Renal cortex interstitium (tissue), 11 donors: ENCODE results near the gene OPA1. TPM values are rescaled to one million over a fixed set of nuclear protein-coding genes. Genes with fewer than 3 reads are reported as not detected.

Experiments used
- DNase-seq, 11 donors: peaks; one replicate each; pipeline ENCODE4 v3.0.0-alpha.2; 2013; ENCODE audit warnings: low read depth in 9 of 11, low spot score in 4 of 11; ENCODE audit errors: extremely low read depth in 1 of 11
- polyA plus RNA-seq, 3 donors: library from polyadenylated mRNA; unstranded; fragments of 120-200 nt; gene quantifications; one replicate each; pipeline ENCODE4 v1.2.1, GENCODE V29; 2013; ENCODE audit not compliant: insufficient read length in 3 of 3

OPA1 gene
- polyA plus RNA-seq, 3 donors, result 60.5 to 80.5 (median 69.3) TPM

- DNase-seq, result no peak
Observed at GRCh38 chr3:193681631-193682030, 88.6 kb downstream of the OPA1 start.

GRCh38 chr3:193686665-193687483, 93.9 kb downstream of the OPA1 start:
- DNase-seq, result no peak

DNA sequence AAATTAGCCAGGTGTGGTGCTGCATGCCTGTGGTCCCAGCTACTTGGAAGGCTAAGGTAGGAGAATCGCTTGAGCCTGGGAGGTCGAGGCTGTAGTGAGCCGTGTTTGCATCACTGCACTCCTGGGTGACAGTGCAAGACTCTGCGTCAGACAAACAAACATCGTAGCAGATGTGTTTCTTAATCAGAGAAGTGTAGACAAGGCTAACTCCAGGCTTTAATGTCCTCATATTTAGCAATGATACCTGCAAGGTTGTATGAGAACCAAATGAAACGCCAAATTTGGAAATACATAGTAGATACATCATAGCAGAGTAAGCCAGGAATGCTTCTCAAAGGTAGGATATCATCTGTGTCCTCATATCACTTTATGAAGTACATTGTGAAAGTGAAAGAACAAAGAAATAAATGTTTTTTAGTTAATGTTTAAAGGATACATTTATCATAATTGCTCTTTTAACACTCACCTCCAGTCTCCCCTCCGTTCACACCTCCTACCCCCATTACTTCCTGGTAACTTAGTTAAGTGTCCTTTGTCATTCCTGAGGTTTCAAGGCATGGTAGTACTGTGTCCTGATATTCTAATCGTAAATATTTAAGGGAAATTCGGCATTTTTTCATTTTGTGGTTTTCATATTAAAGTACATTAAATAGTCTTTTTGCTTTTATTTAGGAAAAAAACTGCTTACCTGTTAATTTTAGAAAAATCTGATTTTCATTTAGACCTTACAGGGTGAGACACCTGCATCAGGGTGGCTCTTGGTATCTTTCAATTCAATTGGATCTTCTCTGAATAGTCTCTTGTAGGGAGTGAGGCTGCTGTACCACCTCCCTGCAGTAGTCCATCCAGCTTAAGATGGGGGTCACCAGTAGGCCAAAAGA, 96.1 kb downstream of the OPA1 start:
- no peak for DNase-seq

GRCh38 chr3:193693774-193694173, 100.8 kb downstream of the OPA1 start:
- DNase-seq, result no peak

DNA sequence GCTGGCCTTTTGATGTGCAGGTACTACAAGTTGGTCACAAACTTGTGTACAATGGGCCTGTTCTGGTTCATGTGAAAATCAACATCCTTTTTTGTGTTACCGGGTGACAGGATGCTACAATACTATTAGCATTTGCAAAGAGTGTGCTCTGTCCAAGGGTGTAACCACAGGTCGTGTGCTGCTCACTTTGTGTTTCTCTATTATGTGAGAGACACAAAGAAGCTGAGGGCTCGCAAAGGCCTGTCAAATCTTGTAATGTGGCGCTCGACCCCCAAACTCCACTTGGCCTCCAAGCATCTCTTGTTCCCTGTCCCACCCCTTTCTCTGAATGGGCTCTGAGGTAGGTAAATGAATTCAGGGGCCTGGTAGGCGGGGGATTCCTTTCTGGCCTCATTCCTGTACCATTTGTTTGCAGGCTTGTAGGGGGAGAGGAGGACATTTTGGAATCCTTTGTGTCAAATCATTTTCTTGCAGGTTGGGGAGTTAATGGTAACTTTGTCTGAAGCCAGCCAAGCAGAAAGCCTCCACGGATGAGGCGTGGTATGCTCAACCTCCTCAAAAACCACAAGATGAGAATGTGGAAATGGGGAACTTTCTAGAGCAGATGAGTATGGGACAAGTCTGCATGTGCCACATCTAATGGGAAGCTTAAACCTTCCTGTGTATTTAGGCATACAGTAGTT, 109.1 kb downstream of the OPA1 start:
- no peak for DNase-seq

GRCh38 chr3:193702967-193703366, 110.0 kb downstream of the OPA1 start:
- DNase-seq, result no peak

DNA sequence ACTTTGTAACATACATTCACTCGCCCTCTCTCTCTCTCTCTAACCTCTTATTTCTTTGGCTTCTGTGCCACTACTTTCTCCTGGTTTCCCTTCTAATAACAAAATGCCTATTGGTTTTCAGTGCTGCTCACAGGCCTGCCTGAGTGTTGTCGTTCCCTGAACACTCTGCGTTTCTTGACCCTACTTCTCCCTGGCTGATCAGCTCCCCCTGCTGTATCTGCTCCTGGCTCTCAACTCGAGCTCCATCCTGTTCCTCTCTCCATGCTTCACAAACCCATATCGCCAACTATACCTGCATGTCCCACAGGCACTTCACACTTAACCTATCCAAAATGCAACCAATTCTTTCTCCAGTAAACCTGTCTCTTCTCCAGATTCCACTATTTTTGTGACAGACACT, 111.4 kb downstream of the OPA1 start:
- no peak for DNase-seq

- no peak for DNase-seq
Observed at GRCh38 chr3:193708270-193708669, 115.3 kb downstream of the OPA1 start.

GRCh38 chr3:193710286-193711165, 117.5 kb downstream of the OPA1 start:
- DNase-seq, result no peak

GRCh38 chr3:193711166-193711485, 118.1 kb downstream of the OPA1 start:
- no peak for DNase-seq

DNA sequence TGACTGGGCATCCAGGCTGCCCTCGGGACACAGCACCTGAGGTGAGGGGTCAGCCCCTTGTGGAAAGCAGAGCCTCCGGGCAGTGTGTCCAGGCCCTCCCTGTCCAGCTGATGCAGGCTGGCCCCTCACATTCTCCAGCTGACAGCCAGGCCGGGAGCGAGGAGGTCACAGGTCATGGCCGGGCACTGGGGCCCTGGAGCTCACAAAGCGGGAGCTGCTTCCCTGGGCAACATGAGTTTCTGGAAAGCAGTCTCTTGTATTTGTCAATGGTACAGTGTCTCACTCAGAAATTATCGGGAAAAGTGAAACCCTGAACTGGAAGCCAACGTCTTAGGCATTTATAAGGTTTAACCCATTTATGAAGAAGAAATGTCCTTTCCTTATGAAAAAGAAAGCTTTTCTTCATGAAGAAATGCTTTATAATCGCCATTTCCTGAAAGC, 118.5 kb downstream of the OPA1 start:
- DNase-seq, result no peak

DNA sequence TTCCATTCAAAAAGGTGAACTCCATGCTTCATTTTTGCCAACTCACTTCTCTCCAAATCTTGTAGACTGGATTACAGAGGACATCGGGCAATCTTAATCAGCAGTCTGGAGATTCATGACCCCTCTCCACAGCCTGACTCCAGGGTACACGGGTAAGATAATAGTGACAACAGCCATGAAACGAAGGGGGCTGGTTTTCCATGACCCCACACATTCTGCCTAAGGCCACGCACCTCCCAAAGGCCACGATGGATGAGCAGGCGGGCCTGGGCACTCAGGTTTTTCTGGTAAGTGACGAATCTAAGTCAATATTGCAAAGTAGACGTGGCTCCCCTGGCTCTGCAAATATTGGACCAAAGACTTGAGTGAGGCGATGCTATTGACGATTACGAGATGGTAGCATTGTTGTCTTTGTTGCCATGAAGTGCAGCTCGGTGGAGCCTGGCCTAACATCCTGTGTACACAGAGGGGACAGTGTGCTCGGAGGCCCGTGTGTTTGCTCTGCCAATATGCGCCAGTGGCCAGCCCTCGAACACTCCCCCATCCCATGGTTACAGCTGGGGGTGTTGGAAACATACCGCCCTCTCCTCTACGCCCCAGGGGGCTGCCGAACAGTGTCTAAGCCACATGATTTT, 119.1 kb downstream of the OPA1 start:
- no peak for DNase-seq

DNA sequence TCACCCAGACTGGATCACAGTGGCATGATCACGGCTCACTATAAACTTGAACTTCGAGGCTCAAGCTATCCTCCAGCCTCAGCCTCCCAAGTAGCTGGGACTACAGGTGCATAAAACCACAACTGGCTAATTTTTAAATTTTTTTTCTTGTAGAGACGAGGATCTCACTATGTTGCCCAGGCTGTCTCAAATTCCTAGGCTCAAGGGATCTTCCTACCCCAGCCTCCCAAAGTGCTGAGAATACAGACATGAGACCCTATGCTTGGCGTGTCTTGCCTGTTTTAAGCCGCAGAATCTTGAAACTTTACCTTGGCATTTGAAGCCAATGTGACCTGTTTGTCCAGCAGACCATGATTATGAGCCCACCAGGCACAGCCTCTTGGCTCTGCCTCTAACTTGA, 119.9 kb downstream of the OPA1 start:
- DNase-seq, result no peak

- no peak for DNase-seq
Observed at GRCh38 chr3:193714523-193715137, 121.6 kb downstream of the OPA1 start.

DNA sequence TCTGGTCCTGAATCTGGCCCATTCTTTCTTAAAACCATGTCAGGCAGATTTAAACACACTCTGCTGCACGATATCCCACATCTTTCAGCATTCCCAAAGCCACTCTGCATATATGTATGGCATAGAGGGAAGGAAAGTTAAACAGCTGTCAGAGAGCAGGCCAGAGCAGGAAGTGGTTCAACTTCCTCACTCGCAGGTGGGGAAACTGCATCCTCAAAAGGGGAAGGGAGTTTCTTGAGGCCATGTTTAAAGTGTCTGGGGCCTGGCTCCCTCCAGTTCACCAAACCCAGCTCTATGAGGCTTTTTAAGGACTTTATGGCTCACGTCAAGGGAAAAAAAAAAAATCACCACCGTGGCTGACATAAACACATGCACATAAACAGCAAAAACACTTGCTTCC, 123.1 kb downstream of the OPA1 start:
- no peak for DNase-seq

GRCh38 chr3:193719735-193720134, 126.7 kb downstream of the OPA1 start:
- no peak for DNase-seq

- DNase-seq, result no peak
Observed at GRCh38 chr3:193720169-193720568, 127.2 kb downstream of the OPA1 start.

DNA sequence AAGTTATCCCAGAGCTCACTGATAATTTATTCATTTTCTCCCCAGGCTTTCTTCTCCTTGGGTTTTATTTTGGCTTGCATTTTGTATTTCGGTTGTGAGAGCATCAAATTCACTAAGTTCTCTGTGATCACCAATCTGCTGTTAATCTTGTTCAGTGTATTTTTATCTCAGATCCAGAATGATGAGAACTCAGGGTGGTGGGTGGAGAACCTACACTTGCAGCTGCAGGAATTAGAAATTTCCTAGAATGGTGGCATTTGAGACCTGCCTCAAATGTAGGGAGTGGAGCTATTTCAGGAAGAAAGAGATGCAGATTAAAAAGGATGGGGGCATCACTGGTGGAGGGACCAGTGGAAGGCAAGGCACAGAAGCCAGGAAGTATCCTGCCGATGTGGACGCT, 129.6 kb downstream of the OPA1 start:
- no peak for DNase-seq
